GM21619 (cell line): ENCODE measurements around the gene ITPKB.
"Not testable (repeated sequence)": the region's sequence is repeated elsewhere in the genome, so short reads cannot be mapped to it uniquely, and the experiment has no call there.

Experiments
- ATAC-seq: cut with Tn5 transposase; IDR thresholded peaks from one replicate; pipeline ENCODE4 v1.9.1; 2021; ENCODE audit not compliant: unreplicated experiment

Gene ITPKB

GRCh38 chr1:226627050-226627755 is 111.9 kb downstream of the ITPKB start:
- ATAC-seq, result no peak

GRCh38 chr1:226626577-226626956 is 112.5 kb downstream of the ITPKB start:
- peak; percentile 77 for ATAC-seq

GRCh38 chr1:226625832-226626576 is 113.1 kb downstream of the ITPKB start:
- no peak for ATAC-seq

- no peak for ATAC-seq
Observed at GRCh38 chr1:226625326-226625725, 113.8 kb downstream of the ITPKB start.

GRCh38 chr1:226624526-226624925 is 114.6 kb downstream of the ITPKB start:
- ATAC-seq, result no peak

GRCh38 chr1:226622012-226622411 is 117.1 kb downstream of the ITPKB start:
- no peak for ATAC-seq

GRCh38 chr1:226619031-226619430 is 120.1 kb downstream of the ITPKB start:
- ATAC-seq, result no peak

GRCh38 chr1:226618380-226618779 is 120.7 kb downstream of the ITPKB start:
- no peak for ATAC-seq

- not testable (repeated sequence) for ATAC-seq
Observed at GRCh38 chr1:226617719-226618118, 121.4 kb downstream of the ITPKB start.

- ATAC-seq, result no peak
Observed at GRCh38 chr1:226617109-226617508, 122.0 kb downstream of the ITPKB start.

GRCh38 chr1:226616636-226617035 is 122.4 kb downstream of the ITPKB start:
- no peak for ATAC-seq

- ATAC-seq, result no peak
Observed at GRCh38 chr1:226615876-226616275, 123.2 kb downstream of the ITPKB start.

GRCh38 chr1:226611980-226612379 is 127.1 kb downstream of the ITPKB start:
- ATAC-seq, result not testable (repeated sequence)

GRCh38 chr1:226611301-226611700 is 127.8 kb downstream of the ITPKB start:
- no peak for ATAC-seq

GRCh38 chr1:226610671-226611070 is 128.4 kb downstream of the ITPKB start:
- no peak for ATAC-seq

- no peak for ATAC-seq
Observed at GRCh38 chr1:226609836-226610455, 129.1 kb downstream of the ITPKB start.

- ATAC-seq, result no peak
Observed at GRCh38 chr1:226608699-226609505, 130.2 kb downstream of the ITPKB start.

GRCh38 chr1:226607821-226608220 is 131.3 kb downstream of the ITPKB start:
- no peak for ATAC-seq

GRCh38 chr1:226607268-226607660 is 131.8 kb downstream of the ITPKB start:
- no peak for ATAC-seq

GRCh38 chr1:226606311-226607267 is 132.5 kb downstream of the ITPKB start:
- ATAC-seq, result no peak
